HG03066 (cell line): Measurements from ENCODE around the gene PSME4.

Experiments
- ATAC-seq: cut with Tn5 transposase; IDR thresholded peaks from one replicate; pipeline ENCODE4 v1.9.1; 2021; ENCODE audit warnings: low read depth; ENCODE audit not compliant: unreplicated experiment

Gene PSME4

GRCh38 chr2:53970724-53971602 lies at the start of gene PSME4:
TSS of gene PSME4 (minus strand) at chr2:53970993. CDS start at chr2:53970784, 209 bp downstream.
- ATAC-seq = peak; percentile 81

GRCh38 chr2:54015798-54016699 lies 45.3 kb upstream of the PSME4 start:
- ATAC-seq = no peak

- no peak for ATAC-seq
Measured at GRCh38 chr2:54013996-54014395, 43.2 kb upstream of the PSME4 start.

GRCh38 chr2:54012538-54013141 lies 41.8 kb upstream of the PSME4 start:
- no peak for ATAC-seq

GRCh38 chr2:54009549-54009948 lies 38.8 kb upstream of the PSME4 start:
- no peak for ATAC-seq

- no peak for ATAC-seq
Measured at GRCh38 chr2:54008439-54008838, 37.6 kb upstream of the PSME4 start.

GRCh38 chr2:54000524-54000923 lies 29.7 kb upstream of the PSME4 start:
- no peak for ATAC-seq

- ATAC-seq = no peak
Measured at GRCh38 chr2:54000122-54000521, 29.3 kb upstream of the PSME4 start.

- ATAC-seq = no peak
Measured at GRCh38 chr2:53998834-53999233, 28.0 kb upstream of the PSME4 start.

GRCh38 chr2:53994818-53995808 lies 24.3 kb upstream of the PSME4 start:
- ATAC-seq = no peak

GRCh38 chr2:53991948-53992347 lies 21.2 kb upstream of the PSME4 start:
- ATAC-seq = no peak

- no peak for ATAC-seq
Measured at GRCh38 chr2:53989210-53989862, 18.5 kb upstream of the PSME4 start.

GRCh38 chr2:53987336-53987921 lies 16.6 kb upstream of the PSME4 start:
- peak; percentile 67 for ATAC-seq

GRCh38 chr2:53985646-53986045 lies 14.9 kb upstream of the PSME4 start:
- ATAC-seq = no peak

GRCh38 chr2:53969968-53970723 lies 647 bp downstream of the PSME4 start:
- peak; percentile 26 for ATAC-seq

- no peak for ATAC-seq
Measured at GRCh38 chr2:53969285-53969967, 1.4 kb downstream of the PSME4 start.

- ATAC-seq = no peak
Measured at GRCh38 chr2:53964987-53965687, 5.7 kb downstream of the PSME4 start.
